GM21529 (cell line): ENCODE data around the gene PIK3CG.
"Not testable (repeated sequence)": the region's sequence is repeated elsewhere in the genome, so short reads cannot be mapped to it uniquely, and the experiment has no call there.

Experiments used
- ATAC-seq: cut with Tn5 transposase; IDR thresholded peaks from one replicate; pipeline ENCODE4 v1.9.1; 2021; ENCODE audit not compliant: unreplicated experiment

The PIK3CG gene

GRCh38 chr7:106885652-106886051 is 20.6 kb downstream of the PIK3CG start:
- no peak for ATAC-seq

- ATAC-seq, result peak; percentile 68
Measured at GRCh38 chr7:106887421-106887820, 22.3 kb downstream of the PIK3CG start.

DNA sequence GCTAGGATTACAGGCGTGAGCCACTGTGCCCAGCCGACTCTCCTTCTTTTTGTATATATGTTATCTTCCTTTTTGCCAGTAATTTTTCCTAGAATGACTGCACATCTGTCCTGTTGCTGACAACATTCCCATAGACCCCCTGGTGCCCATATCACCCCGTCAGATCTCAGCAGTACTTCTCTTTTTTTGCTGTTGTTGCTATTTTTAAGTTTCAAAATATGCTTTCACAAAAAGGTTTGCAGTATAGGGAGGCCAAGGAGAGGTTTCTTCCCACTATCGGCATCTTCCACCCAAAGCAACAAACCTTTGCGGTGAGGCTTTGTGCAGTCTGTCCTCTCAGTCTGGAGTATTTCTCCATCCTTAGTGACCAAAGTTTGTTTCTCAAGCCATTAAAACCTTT is 23.1 kb downstream of the PIK3CG start:
- ATAC-seq, result no peak

GRCh38 chr7:106890952-106891351 is 25.9 kb downstream of the PIK3CG start:
- no peak for ATAC-seq

GRCh38 chr7:106891548-106892410 is 26.7 kb downstream of the PIK3CG start:
- no peak for ATAC-seq

- no peak for ATAC-seq
Measured at GRCh38 chr7:106893591-106893990, 28.5 kb downstream of the PIK3CG start.

GRCh38 chr7:106895246-106895864 is 30.3 kb downstream of the PIK3CG start:
- peak; percentile 95 for ATAC-seq

DNA sequence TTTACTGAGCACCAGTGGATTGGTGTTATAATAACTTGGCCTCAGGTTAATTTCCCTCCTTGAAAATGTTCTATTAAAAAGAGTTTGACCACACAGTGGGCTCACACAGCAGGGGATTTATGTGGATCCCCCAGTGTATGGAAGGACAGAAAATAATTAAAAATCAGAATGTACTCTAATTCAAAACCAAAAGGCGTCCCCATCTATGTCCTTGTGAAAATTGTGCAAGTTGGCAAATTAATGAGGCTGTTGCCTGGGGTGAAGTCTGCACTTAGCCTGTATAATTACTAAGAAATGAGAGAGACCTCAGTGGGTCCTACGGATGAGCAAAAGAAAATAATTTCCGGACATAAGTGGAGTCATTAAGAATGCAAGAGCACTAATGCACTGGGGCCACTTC is 31.1 kb downstream of the PIK3CG start:
- no peak for ATAC-seq

GRCh38 chr7:106897553-106897952 is 32.5 kb downstream of the PIK3CG start:
- not testable (repeated sequence) for ATAC-seq

- not testable (repeated sequence) for ATAC-seq
Measured at GRCh38 chr7:106898967-106899366, 33.9 kb downstream of the PIK3CG start.

GRCh38 chr7:106901828-106902441 is 36.9 kb downstream of the PIK3CG start:
- ATAC-seq, result no peak

DNA sequence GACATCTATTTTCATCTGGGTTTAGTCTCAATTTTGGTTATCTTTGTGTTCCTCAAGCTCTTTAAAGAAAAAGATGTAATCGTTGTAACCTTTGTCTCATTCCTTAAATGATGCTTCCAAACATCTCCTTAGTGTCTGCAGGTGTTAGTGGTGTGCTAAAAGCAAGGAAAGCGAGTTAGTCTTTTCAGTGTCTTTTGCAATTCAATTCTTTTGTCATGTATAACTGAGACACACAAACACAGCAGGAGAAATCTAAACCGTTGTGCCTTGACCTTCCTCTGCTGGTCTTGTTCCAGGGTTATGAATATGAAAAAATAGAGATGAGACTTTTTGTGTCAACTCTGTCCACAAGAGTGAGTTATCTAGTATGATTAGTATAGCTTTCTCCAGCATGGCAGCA is 40.7 kb downstream of the PIK3CG start:
- ATAC-seq, result no peak

DNA sequence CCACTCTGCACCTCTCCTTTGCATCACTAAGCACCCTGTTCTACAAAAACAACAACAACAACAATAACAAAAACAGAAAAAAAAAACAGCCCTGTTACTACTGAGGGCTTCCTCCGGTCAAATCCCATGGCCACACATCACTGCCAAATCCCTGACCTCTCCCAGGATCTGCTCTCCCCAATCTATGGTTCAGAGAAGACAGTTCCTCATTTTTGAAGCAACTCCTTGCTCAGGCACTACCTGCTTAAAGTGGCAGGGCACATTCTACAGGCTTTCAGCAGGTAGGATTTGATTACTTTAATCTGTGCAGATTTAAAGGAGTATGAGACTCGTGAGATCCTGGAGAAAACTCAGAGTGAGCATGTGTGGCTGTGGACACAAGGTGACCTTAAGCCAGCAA is 46.9 kb downstream of the PIK3CG start:
- ATAC-seq, result no peak

DNA sequence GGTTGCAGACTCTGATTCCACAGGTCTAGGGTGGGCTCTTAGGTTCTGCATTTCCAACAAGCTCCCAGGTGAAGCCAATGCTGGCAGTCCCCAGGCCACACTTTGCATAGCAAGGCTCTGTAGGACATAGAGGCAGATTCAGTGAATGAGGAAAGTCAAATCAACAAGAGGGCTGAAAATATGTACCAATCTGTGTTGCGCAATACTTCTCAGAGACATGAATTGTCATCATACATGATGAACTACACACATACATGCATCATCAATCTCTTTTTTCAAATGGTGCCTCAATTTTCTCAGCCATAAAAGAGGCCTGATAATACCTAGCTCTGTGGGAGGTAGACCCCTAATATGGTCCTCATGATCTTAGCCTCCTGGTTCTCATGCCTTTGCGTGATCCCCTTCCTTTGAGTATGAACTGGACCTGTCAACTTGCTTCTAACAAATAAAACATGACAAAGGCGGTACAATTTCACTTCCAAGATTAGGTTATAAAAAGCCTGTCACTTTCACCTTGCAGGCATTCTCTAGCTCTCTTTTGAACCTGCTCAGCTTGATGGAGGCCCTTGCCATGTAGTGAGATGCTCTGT is 49.0 kb downstream of the PIK3CG start:
- ATAC-seq, result no peak

DNA sequence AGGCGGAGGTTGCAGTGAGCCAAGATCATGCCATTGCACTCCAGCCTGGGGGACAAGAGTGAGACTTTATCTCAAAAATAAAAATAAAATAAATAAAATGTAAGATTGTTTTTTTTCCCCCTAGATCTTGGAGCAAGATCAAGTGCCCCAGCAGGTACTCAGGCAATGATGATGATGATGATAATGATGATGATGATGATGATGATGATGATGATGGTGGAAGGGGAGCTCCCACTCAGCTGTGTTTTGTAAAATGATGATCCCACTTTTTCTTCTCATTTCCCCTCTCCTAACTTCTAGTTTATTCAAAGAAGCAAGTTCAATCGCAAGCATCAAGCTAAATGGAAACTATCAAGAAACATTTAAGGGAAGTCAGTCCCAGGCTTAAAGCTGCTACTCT is 50.3 kb downstream of the PIK3CG start:
- ATAC-seq, result no peak

- peak; percentile 97 for ATAC-seq
Measured at GRCh38 chr7:106915873-106916272, 50.8 kb downstream of the PIK3CG start.

DNA sequence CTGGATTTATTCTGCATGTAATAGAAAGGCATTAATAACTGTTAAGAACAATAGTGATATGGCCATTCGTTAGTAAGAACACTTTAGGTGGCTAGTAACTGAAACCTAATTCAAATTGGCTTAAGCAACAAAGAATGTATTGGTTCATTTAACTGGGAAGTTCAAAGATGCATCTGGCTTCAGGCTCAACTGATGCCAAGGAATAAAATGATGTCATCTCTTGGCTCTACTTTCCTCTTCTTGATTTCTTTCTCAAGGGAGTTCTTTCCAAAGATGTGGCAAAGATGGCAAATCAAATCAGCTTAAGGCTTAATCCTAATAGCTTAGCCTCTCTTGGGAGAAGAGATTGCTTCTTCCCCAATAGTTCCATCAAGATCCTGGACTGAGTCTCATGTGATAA is 51.6 kb downstream of the PIK3CG start:
- no peak for ATAC-seq

DNA sequence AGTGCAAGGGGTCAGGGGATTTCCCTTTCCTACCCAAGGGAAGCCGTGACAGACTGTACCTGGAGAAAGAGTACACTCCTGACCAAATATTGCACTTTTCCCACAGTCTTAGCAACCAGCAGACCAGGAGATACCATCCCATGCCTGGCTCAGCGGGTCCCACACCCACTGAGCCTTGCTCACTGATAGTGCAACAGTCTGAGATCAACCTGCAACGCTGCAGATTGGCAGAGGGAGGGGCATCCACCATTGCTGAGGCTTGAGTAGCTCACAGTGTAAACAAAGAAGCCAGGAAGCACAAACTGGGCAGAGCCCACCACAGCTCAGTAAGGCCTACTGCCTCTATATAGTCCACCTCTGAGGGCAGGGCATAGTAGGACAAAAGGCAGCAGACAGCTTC is 53.9 kb downstream of the PIK3CG start:
- no peak for ATAC-seq

- not testable (repeated sequence) for ATAC-seq
Measured at GRCh38 chr7:106924468-106924867, 59.4 kb downstream of the PIK3CG start.

DNA sequence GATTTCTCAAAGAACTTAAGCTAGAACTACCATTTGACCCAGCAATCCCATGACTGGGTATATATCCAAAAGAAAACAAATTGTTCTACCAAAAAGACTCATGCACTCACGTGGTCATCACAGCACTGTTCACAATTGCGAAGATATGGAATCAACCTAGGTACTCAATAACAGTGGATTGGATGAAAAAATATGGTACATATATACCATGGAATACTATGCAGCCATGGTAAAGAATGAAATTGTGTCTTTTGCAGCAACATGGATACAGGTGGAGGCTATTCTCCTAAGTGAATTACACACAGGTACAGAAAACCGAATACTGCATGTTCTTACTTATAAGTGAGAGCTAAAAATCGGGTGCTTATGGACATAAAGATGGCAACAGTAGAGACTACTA is 61.8 kb downstream of the PIK3CG start:
- ATAC-seq, result no peak

GRCh38 chr7:106927536-106927935 is 62.5 kb downstream of the PIK3CG start:
- ATAC-seq, result no peak

GRCh38 chr7:106929616-106930015 is 64.5 kb downstream of the PIK3CG start:
- ATAC-seq, result not testable (repeated sequence)
